ENCODE data around the gene CHMP4A.

GRCh38 chr14:24159777-24160498, 53.4 kb downstream of the CHMP4A start:
- TF ChIP-seq, protein P1, sequence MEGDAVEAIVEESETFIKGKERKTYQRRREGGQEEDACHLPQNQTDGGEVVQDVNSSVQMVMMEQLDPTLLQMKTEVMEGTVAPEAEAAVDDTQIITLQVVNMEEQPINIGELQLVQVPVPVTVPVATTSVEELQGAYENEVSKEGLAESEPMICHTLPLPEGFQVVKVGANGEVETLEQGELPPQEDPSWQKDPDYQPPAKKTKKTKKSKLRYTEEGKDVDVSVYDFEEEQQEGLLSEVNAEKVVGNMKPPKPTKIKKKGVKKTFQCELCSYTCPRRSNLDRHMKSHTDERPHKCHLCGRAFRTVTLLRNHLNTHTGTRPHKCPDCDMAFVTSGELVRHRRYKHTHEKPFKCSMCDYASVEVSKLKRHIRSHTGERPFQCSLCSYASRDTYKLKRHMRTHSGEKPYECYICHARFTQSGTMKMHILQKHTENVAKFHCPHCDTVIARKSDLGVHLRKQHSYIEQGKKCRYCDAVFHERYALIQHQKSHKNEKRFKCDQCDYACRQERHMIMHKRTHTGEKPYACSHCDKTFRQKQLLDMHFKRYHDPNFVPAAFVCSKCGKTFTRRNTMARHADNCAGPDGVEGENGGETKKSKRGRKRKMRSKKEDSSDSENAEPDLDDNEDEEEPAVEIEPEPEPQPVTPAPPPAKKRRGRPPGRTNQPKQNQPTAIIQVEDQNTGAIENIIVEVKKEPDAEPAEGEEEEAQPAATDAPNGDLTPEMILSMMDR (IDR thresholded peaks at IDR 0.05): no peak
- TF ChIP-seq POLR2A (IDR thresholded peaks at IDR 0.05): no peak

Data from vagina (tissue), 2 donors.